ENCODE results near the gene RILPL1. TPM values are rescaled to one million over a fixed set of nuclear protein-coding genes. Genes with fewer than 3 reads are reported as not detected.

RILPL1 gene
- total and polyA plus RNA-seq, 2 donors (not counting 1 experiment from before 2014, with no cell fraction given): 7.8 to 15.8 TPM

GRCh38 chr12:123489580-123489979 is 43.9 kb downstream of the RILPL1 start:
- H4K20me1 ChIP-seq (ENCODE audit: control insufficient read depth, extremely low read depth, insufficient read depth, low read length): no peaks in the 10 kb centered on the region
- TF ChIP-seq EZH2 (IDR thresholded peaks at IDR 0.05; ENCODE audit: low read length, missing control alignments) (no peak), CTCF (conservative IDR thresholded peaks at IDR 0.05 in 1 of 2, IDR thresholded peaks at IDR 0.05 in 1 of 2; ENCODE audit: low read depth in 1 of 2, low read length in 2 of 2) (no peak)

GRCh38 chr12:123488539-123489230 is 44.8 kb downstream of the RILPL1 start:
- H3K4me1 ChIP-seq (ENCODE audit: control insufficient read depth, extremely low read depth, insufficient read depth, low read length): no peaks in the 10 kb centered on the region
- H3K27ac ChIP-seq (ENCODE audit: insufficient read depth, low read length): no peak overlapping the region
- H3K9me3 ChIP-seq (ENCODE audit: control insufficient read depth, insufficient read depth, low read depth, low read length): no peaks in the 10 kb centered on the region
- no peak overlapping the region for H3K4me2 ChIP-seq (ENCODE audit: extremely low read depth, insufficient read depth, low read length)
- no peak for TF ChIP-seq CTCF (conservative IDR thresholded peaks at IDR 0.05 in 1 of 2, IDR thresholded peaks at IDR 0.05 in 1 of 2; ENCODE audit: low read depth in 1 of 2, low read length in 2 of 2)
- no peak for TF ChIP-seq EZH2 (IDR thresholded peaks at IDR 0.05; ENCODE audit: low read length, missing control alignments)
- no peak overlapping the region for H2AFZ ChIP-seq (ENCODE audit: low read length)
- no peak for DNase-seq (ENCODE audit: low read depth in 2 of 2)
- no peaks in the 10 kb centered on the region for H4K20me1 ChIP-seq (ENCODE audit: control insufficient read depth, extremely low read depth, insufficient read depth, low read length)
- H3K4me3 ChIP-seq (replicated peaks in 1 of 4; ENCODE audit: control extremely low read depth in 1 of 4, insufficient read depth in 1 of 4, low read depth in 3 of 4, low read length in 4 of 4): no peak overlapping the region
- no peaks in the 10 kb centered on the region for H3K27me3 ChIP-seq (ENCODE audit: control insufficient read depth, insufficient read depth, low read length)
- no peaks in the 10 kb centered on the region for H3K79me2 ChIP-seq (ENCODE audit: control insufficient read depth, insufficient read depth, low read length)
- no peak overlapping the region for H3K9ac ChIP-seq (ENCODE audit: insufficient read depth, low read length)
- no peaks in the 10 kb centered on the region for H3K36me3 ChIP-seq (ENCODE audit: control insufficient read depth, insufficient read depth, low read length)

More at GRCh38 chr12:123489580-123489979, 43.9 kb downstream of the RILPL1 start:
- H3K9ac ChIP-seq (ENCODE audit: insufficient read depth, low read length): no peak overlapping the region
- H2AFZ ChIP-seq (ENCODE audit: low read length): no peak overlapping the region
- no peak for DNase-seq (ENCODE audit: low read depth in 2 of 2)
- no peak overlapping the region for H3K27ac ChIP-seq (ENCODE audit: insufficient read depth, low read length)
- H3K4me1 ChIP-seq (ENCODE audit: control insufficient read depth, extremely low read depth, insufficient read depth, low read length): no peaks in the 10 kb centered on the region
- H3K4me2 ChIP-seq (ENCODE audit: extremely low read depth, insufficient read depth, low read length): no peak overlapping the region
- no peaks in the 10 kb centered on the region for H3K27me3 ChIP-seq (ENCODE audit: control insufficient read depth, insufficient read depth, low read length)
- no peak overlapping the region for H3K4me3 ChIP-seq (replicated peaks in 1 of 4; ENCODE audit: control extremely low read depth in 1 of 4, insufficient read depth in 1 of 4, low read depth in 3 of 4, low read length in 4 of 4)
- no peaks in the 10 kb centered on the region for H3K9me3 ChIP-seq (ENCODE audit: control insufficient read depth, insufficient read depth, low read depth, low read length)
- no peaks in the 10 kb centered on the region for H3K36me3 ChIP-seq (ENCODE audit: control insufficient read depth, insufficient read depth, low read length)
- no peaks in the 10 kb centered on the region for H3K79me2 ChIP-seq (ENCODE audit: control insufficient read depth, insufficient read depth, low read length)

GRCh38 chr12:123487428-123487827 is 46.1 kb downstream of the RILPL1 start:
- no peaks in the 10 kb centered on the region for H3K36me3 ChIP-seq (ENCODE audit: control insufficient read depth, insufficient read depth, low read length)
- no peaks in the 10 kb centered on the region for H3K79me2 ChIP-seq (ENCODE audit: control insufficient read depth, insufficient read depth, low read length)
- H3K9ac ChIP-seq (ENCODE audit: insufficient read depth, low read length): no peak overlapping the region
- H3K9me3 ChIP-seq (ENCODE audit: control insufficient read depth, insufficient read depth, low read depth, low read length): no peaks in the 10 kb centered on the region
- H3K4me3 ChIP-seq (replicated peaks in 1 of 4; ENCODE audit: control extremely low read depth in 1 of 4, insufficient read depth in 1 of 4, low read depth in 3 of 4, low read length in 4 of 4): no peak overlapping the region
- no peak for TF ChIP-seq EZH2 (IDR thresholded peaks at IDR 0.05; ENCODE audit: low read length, missing control alignments)
- TF ChIP-seq CTCF (conservative IDR thresholded peaks at IDR 0.05 in 1 of 2, IDR thresholded peaks at IDR 0.05 in 1 of 2; ENCODE audit: low read depth in 1 of 2, low read length in 2 of 2): no peak
- DNase-seq (ENCODE audit: low read depth in 2 of 2): no peak
- H4K20me1 ChIP-seq (ENCODE audit: control insufficient read depth, extremely low read depth, insufficient read depth, low read length): no peaks in the 10 kb centered on the region
- no peak overlapping the region for H3K4me2 ChIP-seq (ENCODE audit: extremely low read depth, insufficient read depth, low read length)
- no peaks in the 10 kb centered on the region for H3K27me3 ChIP-seq (ENCODE audit: control insufficient read depth, insufficient read depth, low read length)
- H3K4me1 ChIP-seq (ENCODE audit: control insufficient read depth, extremely low read depth, insufficient read depth, low read length): no peaks in the 10 kb centered on the region
- H3K27ac ChIP-seq (ENCODE audit: insufficient read depth, low read length): no peak overlapping the region
- no peak overlapping the region for H2AFZ ChIP-seq (ENCODE audit: low read length)

Data from fibroblast of lung (primary cell).